ENCODE measurements around the gene RNF126. TPM values are rescaled to one million over a fixed set of nuclear protein-coding genes. Genes with fewer than 3 reads are reported as not detected.

Gene RNF126
- total and polyA plus RNA-seq, 2 of the 4 experiments (the other 2 are of a cell fraction), result 7.0 to 27.4 TPM

- no peak for TF ChIP-seq FOS (IDR thresholded peaks at IDR 0.05; ENCODE audit: low read depth, low read length)
- no peak for TF ChIP-seq RCOR1 (IDR thresholded peaks at IDR 0.05; ENCODE audit: insufficient replicate concordance, low read length)
- TF ChIP-seq MAFK (IDR thresholded peaks at IDR 0.05; ENCODE audit: low read depth, low read length), result no peak
These were observed 686 bp upstream of the RNF126 start (continued) for GRCh38 chr19:663682-664117.

- CTCF ChIA-PET, result no interaction called here
These were observed 630 bp downstream of the RNF126 start for GRCh38 chr19:662207-662961.

More at GRCh38 chr19:662207-662961, 630 bp downstream of the RNF126 start:
- Histone ChIP-seq H3K9me3 (ENCODE audit: control insufficient read depth, insufficient read depth, low read length) (no peaks in the 10 kb centered on the region), H3K4me3 (ENCODE audit: insufficient read depth, low read depth, low read length) (peak overlapping the region; percentile 87), H2BK5ac (ENCODE audit: low read depth, low read length, poor library complexity, severe bottlenecking) (peak overlapping the region; percentile 82), H3K27ac (ENCODE audit: insufficient read depth, low read length) (peak overlapping the region; percentile 75), H3K9me1 (ENCODE audit: insufficient read depth, low read length) (no peaks in the 10 kb centered on the region), H3K9ac (ENCODE audit: low read depth, low read length) (peak overlapping the region; percentile 91), H3K27me3 (ENCODE audit: control insufficient read depth, insufficient read depth, low read length) (no peaks in the 10 kb centered on the region), H3K4ac (ENCODE audit: low read depth, low read length) (peak overlapping the region; percentile 83), H3K36me3 (ENCODE audit: control insufficient read depth, insufficient read depth, low read length) (peaks cover 7% of the 10 kb centered on the region; the same call in 1 of the 2 replicates), H2AFZ (replicated peaks; ENCODE audit: low read length, poor library complexity) (peak overlapping the region; percentile 92), H3K56ac (ENCODE audit: extremely low read depth, insufficient read depth, low read length) (peak overlapping the region; percentile 48; the same call in 1 of the 2 replicates), H4K5ac (ENCODE audit: low read depth, low read length) (no peak overlapping the region), H2BK15ac (ENCODE audit: low read depth, low read length) (no peak overlapping the region), H4K8ac (ENCODE audit: low read depth in 2 of 2, low read length in 2 of 2) (peak overlapping the region in 1 of 2 experiments; percentile 74; a peak in 3 of 4 replicates), H3K14ac (replicated peaks; ENCODE audit: low read depth, low read length) (0 out of 2 replicates have a peak overlapping the region, but pooled peaks have one; percentile 62), H2AK5ac (ENCODE audit: low read depth, low read length) (peak overlapping the region; percentile 32; the same call in 1 of the 2 replicates), H2AK9ac (replicated peaks; ENCODE audit: low read depth, low read length, poor library complexity) (peak overlapping the region; percentile 95), H3K79me1 (ENCODE audit: low read depth in 1 of 2, low read length in 2 of 2) (peaks cover 0 to 35% of the 10 kb centered on the region in 2 experiments; a peak in 2 of 4 replicates), H2BK120ac (ENCODE audit: low read depth, low read length) (no peak overlapping the region), H4K20me1 (ENCODE audit: insufficient read depth, low read length) (peaks cover 49% of the 10 kb centered on the region), H3K4me2 (ENCODE audit: low read depth, low read length) (peak overlapping the region; percentile 95), H3K23ac (ENCODE audit: low read depth, low read length) (0 out of 2 replicates have a peak overlapping the region, but pooled peaks have one; percentile 2), H3K4me1 (ENCODE audit: control insufficient read depth, insufficient read depth, low read length) (peaks cover 14% of the 10 kb centered on the region), H4K91ac (ENCODE audit: insufficient read depth, low read depth, low read length) (no peak overlapping the region; the same call in 1 of the 2 replicates), H3K18ac (ENCODE audit: low read depth, low read length) (no peak overlapping the region), H2BK20ac (ENCODE audit: low read depth, low read length) (no peak overlapping the region)
- in situ Hi-C loops (cut with MboI; ENCODE audit: low sequenced_read_pairs) (no loop called here), intact Hi-C loops (cut with micrococcal nuclease) (loop anchor here (2.0 to 10.0 kb wide), 4 partner anchors 30 to 250 kb away; partner anchors contain the start of genes POLRMT and R3HDM4), dilution Hi-C loops (cut with HindIII; ENCODE audit: low sequenced_read_pairs, unreplicated experiment) (no loop called here)
- no TSS peak for BruUV-seq (replicated peaks)
- no peak for TF ChIP-seq USF2 (IDR thresholded peaks at IDR 0.05; ENCODE audit: low read depth, low read length)
- TF ChIP-seq MAZ (IDR thresholded peaks at IDR 0.05; ENCODE audit: borderline replicate concordance, low read depth, low read length), result 0 out of 2 replicates have a peak, but pooled peaks have one; percentile 30
- 0 out of 2 replicates have a peak, but pooled peaks have one; percentile 48 for TF ChIP-seq CHD1 (IDR thresholded peaks at IDR 0.05; ENCODE audit: low read depth, low read length)
- no peak for TF ChIP-seq RCOR1 (IDR thresholded peaks at IDR 0.05; ENCODE audit: insufficient replicate concordance, low read length)
- TF ChIP-seq RFX5 (IDR thresholded peaks at IDR 0.05; ENCODE audit: low read depth, low read length), result no peak
- TF ChIP-seq POLR2A (IDR thresholded peaks at IDR 0.05; ENCODE audit: low read depth, low read length), result 0 out of 2 replicates have a peak, but pooled peaks have one; percentile 12
- TF ChIP-seq CEBPB (IDR thresholded peaks at IDR 0.05; ENCODE audit: low read depth, low read length), result no peak
- ATAC-seq (ENCODE audit: low read depth) (peak; percentile 11), DNase-seq (peak; percentile 38)
- POLR2A ChIA-PET (ENCODE audit: unreplicated experiment), result no interaction called here
- 0% methylated on average over 46 of the region's 81 CpGs; no CpG with 5 or more reads in 1 of the 2 experiments for WGBS, 2 experiments (ENCODE audit: extremely low coverage in 2 of 2, insufficient read length in 1 of 2)
